HG03439 (cell line): Measurements from ENCODE around the gene RAB36.

Source experiments
- ATAC-seq: cut with Tn5 transposase; IDR thresholded peaks from one replicate; pipeline ENCODE4 v1.9.1; 2021; ENCODE audit warnings: mild to moderate bottlenecking, moderate library complexity; ENCODE audit not compliant: unreplicated experiment

RAB36 gene

DNA sequence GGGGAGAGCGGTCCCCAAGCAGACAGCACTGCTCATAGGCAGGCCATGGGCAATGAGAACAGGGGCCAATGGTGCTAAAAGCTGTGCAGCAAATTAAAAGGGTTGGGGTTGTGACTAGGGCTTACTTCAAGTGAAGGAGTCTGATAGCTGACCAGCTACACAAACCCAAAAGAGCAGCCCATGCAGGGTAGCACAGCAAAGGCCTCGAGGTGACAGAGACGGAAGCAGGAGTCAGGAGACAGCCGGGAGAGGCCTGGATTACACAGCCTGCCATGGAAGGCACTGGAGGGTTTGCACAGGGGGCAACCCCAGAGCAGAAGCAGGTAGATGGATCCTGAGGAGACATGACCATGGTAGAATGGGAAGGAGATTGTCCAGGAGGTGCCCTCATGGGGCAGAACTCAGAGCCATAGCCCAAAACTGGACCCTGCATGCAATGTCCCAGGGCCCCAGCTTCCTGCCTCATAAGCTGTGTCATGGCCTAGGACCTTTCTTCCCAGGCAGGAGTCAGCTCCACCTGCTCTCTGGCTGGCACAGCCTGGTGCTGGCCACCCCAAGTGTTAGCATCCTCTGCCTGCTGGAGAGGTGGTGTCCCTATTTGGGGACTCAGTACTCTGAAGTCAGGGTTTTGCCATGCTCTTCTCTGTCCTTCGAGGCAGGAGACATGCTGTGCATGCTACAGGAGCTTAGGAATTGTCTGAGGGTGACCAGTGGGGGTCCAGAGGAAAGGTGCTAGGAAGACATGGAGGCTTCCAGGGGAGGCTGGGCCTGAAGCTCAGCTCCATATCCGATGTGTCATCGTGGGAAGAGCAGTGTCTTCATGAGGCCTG, 36.8 kb upstream of the RAB36 start:
- no peak for ATAC-seq

GRCh38 chr22:23109079-23109347, 36.3 kb upstream of the RAB36 start:
- no peak for ATAC-seq

GRCh38 chr22:23109441-23109978, 35.8 kb upstream of the RAB36 start:
- ATAC-seq: no peak

GRCh38 chr22:23110190-23110921, 34.9 kb upstream of the RAB36 start:
- ATAC-seq: no peak

GRCh38 chr22:23110922-23111527, 34.3 kb upstream of the RAB36 start:
- no peak for ATAC-seq

DNA sequence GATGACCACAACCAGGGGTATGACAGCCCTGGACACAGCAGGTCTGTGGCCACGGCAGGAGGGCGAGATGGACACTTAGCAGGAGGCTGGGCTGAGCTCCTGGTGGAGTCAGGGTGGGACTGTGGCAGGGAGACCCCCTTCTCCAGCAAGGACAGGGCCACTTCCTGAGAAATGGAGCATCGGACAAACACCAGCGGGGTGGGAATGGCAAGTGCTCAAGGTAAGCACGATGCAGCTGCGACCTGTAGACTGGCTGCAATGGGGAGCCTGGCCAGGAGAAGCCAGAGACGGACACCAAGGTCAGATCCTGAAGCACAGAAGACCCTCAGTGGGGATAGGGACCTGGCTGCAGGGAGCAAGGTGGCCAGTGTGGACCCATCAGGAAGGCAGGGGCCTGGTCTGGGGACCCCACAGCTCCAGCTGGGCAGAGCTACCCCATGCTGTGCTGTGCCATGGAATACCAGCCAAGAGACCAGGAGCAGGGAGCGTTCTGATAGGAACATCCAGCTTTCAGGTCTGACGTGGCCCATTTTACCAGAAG, 32.7 kb upstream of the RAB36 start:
- no peak for ATAC-seq

DNA sequence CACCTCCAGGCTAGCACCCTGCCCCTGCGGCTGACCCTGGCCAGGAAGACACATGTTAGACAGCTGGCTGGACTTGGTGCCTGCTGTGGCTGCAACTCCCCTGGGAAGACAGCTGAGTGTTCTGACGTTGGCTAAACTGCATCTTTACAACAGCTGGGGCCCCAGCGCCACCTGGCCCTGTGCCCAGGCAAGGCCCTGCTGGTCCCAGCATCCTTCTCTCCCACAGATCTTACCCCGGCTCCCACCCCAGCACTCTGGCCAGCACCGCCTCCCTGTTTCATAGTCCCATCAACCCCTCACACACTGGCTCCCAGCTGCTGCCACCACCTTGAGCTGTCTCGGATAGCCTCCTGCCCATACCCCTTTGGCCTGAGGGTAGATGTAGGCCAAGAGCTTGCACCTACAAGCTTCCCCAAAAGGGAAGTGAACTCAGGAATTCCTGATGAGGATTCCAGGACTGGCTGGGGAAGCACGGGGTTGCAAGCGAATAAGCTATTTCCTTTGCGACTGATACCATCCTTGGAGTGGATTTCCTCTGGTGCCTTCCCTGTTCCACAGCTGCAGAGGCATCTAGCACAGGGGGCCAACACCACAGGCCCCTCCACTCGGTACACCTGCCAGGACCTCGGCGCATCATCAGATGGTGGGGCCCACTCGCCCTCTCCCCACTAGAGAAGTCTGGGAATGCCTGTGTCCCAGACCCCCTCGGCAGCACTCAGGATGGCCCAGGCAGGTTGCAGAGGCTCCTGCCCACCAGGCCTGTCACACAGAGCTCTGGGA, 32.0 kb upstream of the RAB36 start:
- ATAC-seq: no peak

DNA sequence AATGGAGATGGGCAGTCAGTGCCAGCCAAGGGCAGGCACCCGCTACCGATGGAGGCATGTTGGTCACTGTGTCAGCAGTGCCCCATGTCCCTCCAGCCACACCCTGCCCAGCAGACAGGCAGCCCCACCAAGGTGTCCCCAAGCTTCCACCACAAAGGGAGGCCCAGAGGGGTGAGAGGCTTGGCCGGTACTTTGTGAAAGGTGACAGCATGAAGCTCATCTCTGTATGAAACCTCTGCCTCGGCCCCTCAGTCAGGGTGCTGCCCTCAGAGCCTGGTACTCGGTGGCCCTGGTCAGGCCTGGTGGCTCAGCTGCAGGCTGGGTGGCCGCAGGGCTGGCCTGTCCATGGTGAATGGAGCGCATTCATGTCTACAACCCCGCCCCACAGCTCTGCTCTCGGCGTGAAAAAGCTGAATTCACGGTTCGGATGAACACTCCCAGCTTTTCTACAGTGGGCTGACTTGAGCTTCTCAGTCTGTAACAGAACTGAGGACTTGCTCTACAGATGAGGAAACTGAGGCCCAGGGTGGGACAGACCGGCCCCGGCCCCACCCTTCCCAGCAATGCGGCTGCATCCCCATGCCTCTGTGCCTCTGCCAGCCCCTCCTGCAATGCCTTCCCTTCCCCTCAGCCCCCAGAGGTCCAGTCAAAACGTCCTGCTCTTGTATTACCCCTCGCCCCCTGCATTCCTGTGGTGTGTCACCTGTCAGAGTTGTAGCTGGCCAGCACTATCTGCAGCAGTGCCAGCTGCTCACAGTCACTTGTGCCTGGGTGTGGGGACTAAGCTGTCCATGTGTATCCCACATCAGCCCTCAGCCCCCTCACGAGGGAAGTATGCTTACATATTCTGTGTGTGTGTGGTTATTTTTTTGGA, 31.2 kb upstream of the RAB36 start:
- no peak for ATAC-seq

GRCh38 chr22:23114721-23115020, 30.6 kb upstream of the RAB36 start:
- no peak for ATAC-seq

GRCh38 chr22:23115369-23115768, 29.9 kb upstream of the RAB36 start:
- no peak for ATAC-seq

- ATAC-seq: no peak
These were observed 29.3 kb upstream of the RAB36 start for GRCh38 chr22:23115825-23116494.

DNA sequence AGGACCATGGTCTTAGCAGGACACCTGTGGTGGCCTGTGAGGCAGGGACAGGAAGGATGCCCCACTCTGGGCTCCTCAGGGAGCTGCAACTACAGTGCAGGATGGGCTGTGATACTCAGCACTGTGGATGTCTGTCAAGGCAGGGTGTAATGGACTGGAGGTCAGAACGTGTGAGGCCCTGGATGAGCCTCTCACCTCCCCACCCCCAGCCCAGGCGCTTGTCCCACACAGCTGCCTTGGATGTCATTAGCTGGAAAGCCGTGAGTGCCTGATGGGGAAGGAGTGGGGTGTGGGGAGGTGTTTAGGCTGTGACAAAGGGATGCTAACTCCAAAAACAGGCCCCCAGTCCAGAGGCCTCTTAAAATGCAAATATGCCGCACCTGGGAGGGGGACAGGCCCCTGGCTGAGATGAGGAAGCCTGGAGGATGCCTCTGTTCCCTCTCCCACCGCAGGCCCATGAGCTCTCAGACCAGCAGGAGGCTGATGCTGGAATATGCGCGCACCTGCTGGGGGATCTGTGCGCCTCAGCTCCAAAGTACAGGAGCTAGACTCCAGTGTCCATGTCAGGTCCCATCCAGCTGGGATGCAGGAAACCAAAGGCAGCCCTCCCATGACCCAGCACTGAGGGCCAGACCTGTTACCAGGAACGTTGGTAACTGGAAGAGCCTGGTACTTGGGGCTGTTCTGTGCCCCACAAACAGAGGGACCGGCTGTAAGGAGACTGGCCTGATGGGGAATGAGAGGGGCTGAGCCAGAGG, 28.6 kb upstream of the RAB36 start:
- ATAC-seq: no peak

DNA sequence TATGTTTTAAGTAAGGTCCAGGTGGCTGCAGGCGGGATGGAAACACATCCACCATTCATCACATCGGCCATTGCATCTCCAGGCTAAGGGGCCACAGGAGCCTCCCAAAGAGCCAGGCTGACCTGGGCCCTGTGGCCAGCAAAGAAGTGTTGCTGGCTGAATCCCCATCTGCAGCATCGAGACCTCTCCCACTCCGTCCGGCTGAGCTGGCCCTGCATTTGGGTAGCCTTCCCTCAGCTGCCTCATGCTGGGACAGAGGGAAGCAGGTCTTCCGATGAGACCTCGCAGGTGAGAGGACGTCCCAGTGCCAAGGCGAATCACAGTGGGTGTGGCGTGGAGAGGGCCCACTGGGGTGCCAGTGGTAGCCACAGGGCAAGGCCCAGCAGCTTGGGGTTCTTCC, 28.0 kb upstream of the RAB36 start:
- ATAC-seq: no peak

DNA sequence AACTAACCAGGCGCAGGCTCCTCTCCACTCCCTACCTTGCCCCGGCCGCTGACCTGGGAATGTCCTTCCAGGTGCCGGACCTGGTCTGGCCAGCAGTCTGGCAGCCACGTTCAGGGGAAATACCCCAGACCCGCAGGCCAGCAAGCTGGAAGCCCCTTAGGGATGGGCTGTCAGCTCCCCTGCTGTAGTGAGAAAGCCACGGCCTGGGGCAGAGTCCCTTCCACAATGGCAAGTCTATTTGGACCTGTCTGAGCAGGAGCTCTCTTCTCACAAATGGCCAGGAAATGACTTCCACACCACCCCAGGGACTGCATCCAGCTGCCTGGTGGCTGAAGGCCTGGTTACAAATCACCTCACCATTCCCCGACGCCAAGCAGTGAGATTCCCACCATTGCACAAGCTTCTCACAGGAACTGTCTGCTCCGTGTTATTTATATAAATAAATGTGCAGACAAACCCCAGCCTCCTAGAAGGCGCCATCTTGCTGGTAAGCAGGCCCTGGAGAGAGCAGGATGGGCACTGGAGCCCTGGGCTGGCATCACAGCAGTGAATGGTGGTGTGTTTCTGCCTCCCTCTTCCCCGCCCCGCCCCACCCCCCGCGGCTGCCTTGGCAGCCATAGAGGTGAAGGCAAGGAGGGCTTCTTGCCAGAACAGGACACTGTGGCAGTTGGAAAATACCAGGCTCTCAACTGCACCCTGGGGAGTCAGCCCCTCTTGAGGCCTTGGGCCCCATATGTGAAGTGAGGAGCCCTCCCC, 27.2 kb upstream of the RAB36 start:
- no peak for ATAC-seq

GRCh38 chr22:23118647-23119493, 26.4 kb upstream of the RAB36 start:
- no peak for ATAC-seq

DNA sequence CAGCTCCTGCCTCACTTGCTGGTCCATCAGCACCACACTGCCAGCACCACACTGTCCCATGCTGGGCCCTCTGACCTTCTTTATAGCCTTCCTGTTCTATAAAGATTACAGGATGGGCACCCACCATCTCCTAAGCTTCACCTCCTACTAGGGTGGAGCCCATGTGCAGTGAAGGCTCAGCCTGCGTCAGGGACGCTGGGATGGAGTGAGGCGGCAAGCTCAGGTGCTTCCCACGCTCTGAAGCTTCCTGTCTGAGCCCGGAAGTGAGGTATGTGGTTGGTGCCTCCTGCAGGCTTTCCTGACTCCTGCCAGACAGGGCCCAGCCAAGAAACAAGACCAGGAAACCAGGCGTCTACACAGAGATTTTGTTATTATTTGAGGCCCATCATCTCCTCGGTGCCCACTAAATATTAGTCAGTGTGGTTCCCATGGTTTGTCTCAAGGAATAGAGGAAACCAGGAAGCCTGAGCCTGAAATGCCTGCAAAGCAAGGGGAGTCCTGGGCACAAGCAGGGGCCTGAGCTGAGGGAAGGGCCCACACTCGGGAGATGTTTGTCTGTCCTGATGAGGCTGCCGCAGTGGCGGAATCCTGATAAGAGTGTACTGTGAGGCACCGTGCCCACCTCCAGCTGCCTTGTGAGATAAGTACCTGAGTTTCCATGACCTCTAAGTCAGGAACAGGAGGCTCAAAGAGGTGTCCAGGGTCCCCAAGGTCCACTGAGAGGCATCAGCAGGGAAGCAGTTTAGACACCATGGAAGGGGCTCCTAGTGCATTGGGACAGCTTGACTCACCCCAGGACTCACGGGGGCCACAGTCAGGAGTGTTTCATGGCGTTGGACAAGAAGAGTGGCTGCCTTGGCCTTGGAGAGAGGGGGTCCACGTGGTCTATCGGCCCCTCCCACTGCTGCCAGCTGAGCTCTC, 25.5 kb upstream of the RAB36 start:
- no peak for ATAC-seq
